Measurements from ENCODE around the gene RS1.

DNA sequence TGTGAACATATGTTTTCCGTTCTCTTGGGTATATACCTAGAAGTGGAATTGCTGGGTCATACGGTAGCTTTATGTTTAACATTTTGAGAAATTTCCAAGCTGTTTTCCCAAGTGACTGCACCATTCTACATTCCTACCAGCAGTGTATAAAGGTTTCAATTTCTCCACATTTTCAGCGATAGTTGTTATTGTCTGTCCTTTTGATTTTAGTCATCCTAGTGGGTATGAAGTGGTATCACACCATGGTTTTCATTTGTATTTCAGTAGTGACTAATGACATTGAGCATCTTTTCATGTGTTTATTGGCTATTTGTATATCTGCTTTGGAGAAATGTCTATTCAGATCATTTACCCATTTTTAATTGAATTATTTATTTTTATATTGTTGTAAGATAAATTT, 37.9 kb upstream of the RS1 start:
- TF ChIP-seq, protein P1, sequence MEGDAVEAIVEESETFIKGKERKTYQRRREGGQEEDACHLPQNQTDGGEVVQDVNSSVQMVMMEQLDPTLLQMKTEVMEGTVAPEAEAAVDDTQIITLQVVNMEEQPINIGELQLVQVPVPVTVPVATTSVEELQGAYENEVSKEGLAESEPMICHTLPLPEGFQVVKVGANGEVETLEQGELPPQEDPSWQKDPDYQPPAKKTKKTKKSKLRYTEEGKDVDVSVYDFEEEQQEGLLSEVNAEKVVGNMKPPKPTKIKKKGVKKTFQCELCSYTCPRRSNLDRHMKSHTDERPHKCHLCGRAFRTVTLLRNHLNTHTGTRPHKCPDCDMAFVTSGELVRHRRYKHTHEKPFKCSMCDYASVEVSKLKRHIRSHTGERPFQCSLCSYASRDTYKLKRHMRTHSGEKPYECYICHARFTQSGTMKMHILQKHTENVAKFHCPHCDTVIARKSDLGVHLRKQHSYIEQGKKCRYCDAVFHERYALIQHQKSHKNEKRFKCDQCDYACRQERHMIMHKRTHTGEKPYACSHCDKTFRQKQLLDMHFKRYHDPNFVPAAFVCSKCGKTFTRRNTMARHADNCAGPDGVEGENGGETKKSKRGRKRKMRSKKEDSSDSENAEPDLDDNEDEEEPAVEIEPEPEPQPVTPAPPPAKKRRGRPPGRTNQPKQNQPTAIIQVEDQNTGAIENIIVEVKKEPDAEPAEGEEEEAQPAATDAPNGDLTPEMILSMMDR (IDR thresholded peaks at IDR 0.05; ENCODE audit: low read depth, low read length): no peak
- no peak for TF ChIP-seq EZH2phosphoT487 (IDR thresholded peaks at IDR 0.05; ENCODE audit: low read depth)
